Left kidney (tissue), 2 donors: Measurements from ENCODE around the gene RNF20. TPM values are rescaled to one million over a fixed set of nuclear protein-coding genes. Genes with fewer than 3 reads are reported as not detected.
A peak's percentile ranks its signal among the peaks of the same experiment; 100 is the strongest.
"Not testable (repeated sequence)": the region's sequence is repeated elsewhere in the genome, so short reads cannot be mapped to it uniquely, and the experiment has no call there.

Experiments used
- DNase-seq: peaks from one replicate; pipeline ENCODE4 v3.0.0-alpha.2; 2013
- polyA plus RNA-seq: library from polyadenylated mRNA; unstranded; fragments of 120-200 nt; gene quantifications from one replicate; pipeline ENCODE4 v1.2.1, GENCODE V29; 2013; ENCODE audit not compliant: insufficient read length

The RNF20 gene
- polyA plus RNA-seq, 1 donor = 67.0 TPM

DNA sequence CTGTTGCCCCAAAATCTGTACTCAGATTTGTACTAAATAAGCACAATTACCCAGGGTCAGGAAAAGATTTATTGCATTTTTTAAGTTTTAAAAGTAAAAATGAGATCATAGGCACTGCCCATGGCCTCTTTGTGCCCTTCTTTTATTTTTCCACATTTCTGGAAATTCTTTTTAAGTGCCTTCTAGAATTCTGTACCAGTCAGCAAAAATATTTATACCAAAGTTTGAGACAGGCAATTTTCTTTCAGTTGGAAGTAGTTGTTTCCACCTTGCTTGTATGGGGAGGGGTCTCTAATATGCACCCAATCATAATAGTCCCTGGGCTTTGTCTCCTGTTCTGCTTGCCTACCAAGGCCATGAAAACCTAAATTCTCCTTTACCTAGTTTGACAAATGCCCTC, 5.6 kb upstream of the RNF20 start:
- DNase-seq = no peak

DNA sequence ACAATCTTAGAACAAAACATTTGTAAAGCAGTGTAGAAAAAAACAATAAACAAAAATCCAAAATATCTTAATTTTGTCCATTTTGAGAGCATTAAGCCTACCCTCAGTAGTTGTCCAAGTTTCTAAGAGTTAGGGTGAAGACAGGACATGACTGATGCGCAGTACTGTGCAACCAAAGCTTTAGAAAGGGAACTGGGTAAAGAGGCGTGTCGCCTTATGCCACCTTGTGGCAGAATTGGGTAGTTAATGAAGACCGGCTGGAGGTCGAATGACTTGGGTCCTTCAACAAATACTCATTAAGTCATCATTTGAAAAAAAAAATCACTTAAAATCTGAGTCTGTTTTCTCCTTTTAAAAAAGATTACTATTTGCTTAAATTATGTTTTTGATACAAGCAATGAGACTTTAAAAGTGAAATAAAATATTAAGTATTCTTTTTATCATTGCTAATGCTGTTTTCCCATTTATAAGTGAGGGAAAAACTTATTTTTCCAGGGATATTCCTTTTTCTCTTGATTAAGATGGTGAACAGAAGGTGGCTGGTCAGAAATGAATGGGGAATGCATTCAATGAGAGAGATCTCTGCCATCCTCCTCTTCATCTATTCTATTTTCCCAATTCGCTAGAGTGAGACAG, 3.5 kb upstream of the RNF20 start:
- DNase-seq = peak; percentile 73

DNA sequence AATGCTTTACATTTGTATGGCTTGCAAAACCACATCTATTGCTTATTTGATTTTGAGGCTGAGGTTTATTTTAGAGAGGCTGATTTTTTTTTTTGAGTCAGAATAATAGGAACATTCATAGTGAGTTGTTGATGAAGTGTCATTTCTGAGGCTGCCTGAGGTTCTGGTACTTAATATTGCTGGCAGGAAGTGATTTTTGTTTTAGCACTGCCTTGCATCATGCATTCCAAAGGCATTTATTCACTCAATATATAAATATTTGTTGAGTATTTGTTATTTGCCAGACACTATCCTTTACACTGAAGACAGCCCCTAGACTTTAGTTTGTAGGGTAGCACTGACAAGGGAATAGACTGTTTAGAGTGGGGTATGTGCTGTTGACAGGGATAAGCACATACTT, 2.7 kb downstream of the RNF20 start:
- no peak for DNase-seq

DNA sequence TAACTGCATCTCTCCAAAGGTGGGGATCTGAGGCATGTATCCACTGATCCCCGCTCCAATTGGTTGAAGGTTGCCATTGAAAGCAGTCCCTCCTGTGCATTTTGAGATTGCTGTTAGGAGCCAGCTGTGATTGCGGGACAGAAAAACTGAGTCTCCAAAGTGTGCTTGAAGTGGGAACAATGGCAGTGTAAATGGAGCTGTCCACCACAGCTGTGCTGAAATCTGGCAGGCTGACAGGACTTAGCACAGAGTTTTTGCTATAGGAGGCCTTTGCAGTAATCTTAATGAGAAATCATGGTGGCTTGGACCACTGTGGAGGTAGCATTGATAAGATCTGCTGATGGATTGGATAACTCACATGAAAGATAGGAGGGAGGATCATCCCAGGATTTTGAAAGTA, 3.3 kb downstream of the RNF20 start:
- DNase-seq = peak; percentile 48

DNA sequence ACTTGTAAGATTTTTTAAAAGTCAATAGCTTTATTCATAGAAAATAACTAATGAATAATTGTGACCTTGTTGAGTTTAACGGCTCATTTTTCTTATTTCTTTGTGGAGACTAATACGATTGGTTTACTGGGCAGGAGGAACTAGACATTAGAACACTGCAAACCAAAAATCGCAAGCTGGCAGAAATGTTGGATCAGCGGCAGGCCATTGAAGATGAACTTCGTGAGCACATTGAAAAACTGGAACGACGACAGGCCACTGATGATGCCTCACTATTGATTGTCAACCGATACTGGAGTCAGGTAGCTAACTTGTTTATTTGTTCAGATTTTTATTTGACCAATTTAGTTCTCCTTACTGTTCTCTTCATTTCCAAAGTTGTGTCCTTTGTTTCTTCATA, 6.4 kb downstream of the RNF20 start:
- no peak for DNase-seq

DNA sequence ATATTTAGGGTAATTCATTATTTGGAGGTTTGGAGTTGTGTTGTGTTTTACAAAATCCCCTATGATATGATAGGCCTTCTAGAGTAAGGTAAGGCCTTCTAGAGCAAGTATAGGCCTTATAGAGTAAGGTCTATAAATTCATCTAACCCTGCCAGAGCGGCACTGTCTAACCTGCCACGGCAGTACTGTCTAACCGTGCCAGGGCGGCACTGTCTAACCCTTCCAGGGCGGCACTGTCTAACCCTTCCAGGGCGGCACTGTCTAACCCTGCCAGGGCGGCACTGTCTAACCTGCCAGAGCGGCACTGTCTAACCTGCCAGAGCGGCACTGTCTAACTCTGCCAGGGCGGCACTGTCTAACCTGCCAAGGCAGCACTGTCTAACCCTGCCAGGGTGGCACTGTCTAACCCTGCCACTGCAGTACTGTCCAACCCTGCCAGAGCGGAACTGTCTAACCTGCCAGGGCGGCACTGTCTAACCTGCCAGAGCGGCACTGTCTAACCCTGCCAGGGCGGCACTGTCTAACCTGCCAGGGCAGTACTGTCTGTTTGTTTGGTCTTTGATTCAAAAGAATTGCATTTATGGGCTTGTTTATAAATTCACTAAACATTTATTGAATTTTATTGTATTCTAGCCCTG, 9.6 kb downstream of the RNF20 start:
- no peak for DNase-seq

DNA sequence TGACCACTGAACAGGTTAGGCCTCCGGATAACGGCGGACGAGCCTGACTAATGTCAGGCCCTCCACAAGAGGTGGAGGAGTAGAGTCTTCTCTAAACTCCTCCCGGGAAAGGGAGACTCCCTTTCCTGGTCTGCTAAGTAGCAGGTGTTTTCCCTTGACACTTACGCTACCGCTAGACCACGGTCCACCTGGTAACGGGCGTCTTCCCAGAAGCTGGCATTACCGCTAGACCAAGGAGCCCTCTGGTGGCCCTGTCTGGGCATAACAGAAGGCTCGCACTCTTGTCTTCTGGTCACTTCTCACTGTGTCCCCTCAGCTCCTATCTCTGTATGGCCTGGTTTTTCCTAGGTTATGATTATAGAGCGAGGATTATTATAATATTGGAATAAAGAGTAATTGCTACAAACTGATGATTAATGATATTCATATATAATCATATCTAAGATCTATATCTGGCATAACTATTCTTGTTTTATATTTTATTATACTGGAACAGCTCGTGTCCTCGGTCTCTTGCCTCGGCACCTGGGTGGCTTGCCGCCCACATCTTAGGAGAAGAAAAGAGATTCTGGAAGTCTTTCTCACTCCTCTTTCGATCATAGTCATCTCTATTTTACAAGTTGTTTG, 15.9 kb downstream of the RNF20 start:
- DNase-seq = not testable (repeated sequence)

DNA sequence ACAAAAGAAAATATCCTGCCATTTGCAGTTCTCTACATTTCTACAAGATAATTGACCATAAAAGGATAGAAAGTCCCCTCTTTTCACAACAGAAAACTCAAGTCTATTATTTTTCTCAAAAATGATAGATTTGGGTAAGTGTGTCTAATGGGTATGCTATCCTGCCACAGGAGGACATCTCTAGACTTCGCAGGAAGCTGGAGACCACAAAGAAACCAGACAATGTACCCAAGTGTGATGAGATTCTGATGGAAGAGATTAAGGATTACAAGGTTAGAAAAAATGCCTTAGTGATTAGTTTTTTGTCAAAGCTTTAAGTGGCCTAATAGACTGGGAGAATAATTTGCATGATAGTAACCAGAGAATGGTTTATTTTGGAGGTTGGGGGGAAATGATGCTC, 28.1 kb downstream of the RNF20 start:
- no peak for DNase-seq

DNA sequence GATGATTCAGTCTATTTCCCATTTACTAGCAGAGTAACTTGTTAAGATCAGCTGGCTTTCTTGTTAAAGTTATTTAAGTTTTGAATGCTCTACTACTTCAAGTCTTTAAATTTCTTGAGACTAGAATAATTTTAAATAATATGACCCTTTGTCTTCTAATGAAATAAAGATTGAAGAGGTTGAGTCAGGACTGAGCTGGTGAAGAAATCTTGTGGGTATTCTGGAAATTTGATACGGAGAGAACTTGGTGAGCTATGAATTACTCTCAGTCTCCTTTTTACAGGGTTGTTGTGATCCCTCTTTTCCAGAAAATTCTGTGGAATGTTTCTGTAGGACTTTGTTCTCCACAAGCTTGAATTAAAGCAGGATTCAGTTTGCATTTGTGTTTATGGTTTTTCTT, 29.3 kb downstream of the RNF20 start:
- no peak for DNase-seq

DNA sequence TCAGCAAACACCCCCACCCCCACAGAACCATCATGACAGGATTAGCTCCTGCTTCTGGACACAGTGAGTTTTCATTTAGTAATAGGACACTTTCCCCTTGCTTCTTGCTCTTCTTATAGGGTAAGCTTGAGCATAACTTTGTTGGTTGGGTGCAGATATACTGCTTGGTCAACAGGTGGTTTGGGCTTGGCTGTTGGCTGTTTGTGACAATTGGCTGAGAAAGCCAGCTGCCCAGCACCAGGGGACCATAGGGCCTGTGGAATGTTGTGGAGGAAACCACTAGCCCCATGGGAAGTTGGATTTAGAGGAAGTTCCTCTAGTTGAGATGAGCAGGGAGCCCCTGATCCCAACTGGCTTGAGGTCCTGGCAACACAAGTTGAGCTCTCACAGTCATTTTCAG, 30.6 kb downstream of the RNF20 start:
- no peak for DNase-seq

DNA sequence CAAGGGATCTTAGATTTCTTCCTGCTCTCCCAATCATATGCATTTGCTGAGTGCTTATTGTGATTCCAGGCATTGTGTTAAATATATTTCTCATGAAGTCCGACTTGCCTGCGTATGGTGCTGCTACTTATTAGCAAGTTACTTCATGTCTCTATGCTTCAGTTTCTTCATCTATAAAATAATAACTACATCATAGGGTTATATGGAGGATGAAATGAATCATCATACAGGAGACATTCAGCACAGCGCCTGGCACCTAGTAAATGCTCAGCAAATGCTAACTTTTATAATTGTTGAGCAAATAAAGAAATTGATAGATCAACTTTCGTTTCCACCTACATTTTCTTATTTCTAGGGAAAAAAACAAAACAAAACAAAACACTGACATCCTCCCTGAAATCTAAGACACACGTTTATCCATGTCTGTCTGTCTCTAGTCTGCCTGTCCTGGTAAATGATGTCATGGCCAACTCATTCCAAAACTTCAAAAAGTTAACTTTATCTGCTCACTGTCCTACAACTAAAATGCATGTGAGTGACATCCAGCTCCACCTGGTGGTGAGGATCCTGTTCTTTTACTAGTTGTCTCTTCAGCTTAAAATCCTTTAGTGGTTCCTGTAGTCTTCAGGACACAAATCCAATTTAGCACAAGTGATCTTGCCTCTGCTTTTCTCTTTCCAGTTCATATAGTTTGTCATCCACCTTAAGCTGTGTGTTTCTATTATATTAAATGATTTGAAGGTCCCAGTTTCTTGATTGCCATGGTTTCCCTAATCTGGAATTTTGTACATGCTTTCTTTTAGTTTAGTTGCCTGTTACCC, 33.5 kb downstream of the RNF20 start:
- DNase-seq = no peak

DNA sequence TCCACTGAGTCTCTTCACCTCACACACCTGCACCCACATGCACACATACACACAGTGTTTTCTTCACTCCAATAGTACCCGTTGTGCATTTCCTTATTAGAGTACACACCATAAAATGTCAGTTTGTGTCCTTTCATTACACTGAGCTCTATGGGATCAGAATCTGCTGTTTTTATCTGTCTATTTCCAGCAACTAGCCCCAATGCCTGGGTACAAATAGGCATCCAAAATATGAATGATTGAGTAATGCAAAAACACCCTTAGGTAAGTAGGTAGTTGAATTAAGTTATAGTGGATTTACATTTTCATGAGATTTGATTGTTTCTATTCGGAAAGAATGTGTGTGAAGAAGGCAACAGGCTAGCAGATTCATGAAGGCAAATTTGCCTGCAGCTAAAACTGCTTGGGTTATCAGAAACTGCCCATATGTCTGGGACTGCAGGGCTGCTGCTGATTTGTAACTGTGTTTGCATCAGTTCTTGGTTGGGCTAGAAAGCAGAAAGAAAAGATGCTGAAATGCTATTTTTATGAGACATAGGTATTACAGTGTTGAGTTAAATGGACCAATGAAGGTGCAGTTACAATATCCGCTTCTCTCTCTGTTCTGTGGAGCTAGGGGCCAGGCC, 34.2 kb downstream of the RNF20 start:
- no peak for DNase-seq

DNA sequence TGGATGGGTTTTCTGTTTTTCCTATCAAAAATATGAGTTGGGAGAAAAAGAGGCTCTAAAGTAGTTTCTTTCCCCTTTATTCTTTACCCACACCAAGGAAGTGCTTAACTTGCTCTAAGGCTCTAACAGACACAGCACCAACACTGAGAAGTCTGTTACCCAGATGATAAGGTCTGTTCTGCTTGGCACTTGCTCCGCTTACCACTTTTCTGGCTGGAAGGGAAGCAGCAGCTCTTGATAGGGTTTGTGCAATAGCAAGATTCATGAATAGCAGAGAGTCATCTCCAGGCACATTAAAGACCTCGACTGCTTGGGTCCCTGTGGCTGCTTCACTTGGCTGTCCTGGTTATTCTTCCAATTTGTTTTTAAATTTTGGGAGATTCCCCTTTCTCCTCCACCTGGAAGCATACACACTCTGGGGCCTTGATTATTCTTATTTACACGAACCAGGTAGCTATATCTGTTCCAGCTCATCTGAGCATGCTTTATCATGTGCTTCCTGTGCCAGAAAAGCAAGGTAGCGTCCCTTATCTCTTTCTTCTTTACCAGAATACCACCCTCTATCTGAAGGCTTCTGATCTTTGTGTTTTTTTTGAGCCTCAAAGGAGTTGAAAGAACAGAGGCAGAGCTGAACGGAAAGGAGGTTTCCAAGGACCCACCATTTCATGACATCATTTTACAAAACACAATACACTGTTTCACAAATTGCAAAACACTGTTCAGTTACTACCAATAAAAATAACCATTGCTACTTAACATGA, 36.3 kb downstream of the RNF20 start:
- DNase-seq = no peak

DNA sequence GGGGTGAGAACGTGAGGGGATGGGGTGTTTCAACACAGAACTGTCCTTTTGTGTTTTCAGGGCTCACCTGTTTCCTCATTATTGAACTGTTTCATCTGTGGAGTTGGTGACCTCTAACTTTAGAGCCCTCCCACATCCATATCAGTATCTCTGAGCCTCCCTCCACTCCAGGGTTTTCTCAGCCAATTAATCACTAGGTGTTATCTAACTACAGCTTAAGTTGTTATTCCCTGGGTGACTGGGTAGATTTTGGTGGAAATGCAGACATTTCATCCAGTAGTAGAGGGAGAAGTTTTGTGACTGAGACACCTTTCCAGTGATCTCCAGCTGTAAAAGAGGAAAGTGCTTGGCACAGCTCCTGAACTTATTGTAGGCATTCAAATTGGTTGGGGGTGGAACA, 37.5 kb downstream of the RNF20 start:
- no peak for DNase-seq

DNA sequence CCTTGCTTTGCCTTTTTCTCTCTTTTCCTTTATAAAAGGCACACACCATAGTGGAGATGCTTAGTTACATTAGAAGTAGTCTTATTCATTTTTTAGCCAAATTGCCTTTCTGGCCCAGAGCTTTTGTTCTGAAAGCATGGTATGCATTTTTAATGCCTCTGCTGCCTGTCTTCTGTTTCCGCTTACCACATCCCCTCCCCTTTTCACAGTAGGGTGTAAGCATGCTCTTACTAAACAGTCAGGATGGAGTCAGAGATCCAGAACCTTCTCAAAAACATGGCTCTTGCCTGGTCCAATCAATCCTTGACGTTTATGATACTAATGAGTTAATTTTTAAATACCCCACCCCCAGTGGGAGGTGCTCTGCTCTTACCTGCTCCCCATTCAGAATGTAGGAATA, 38.7 kb downstream of the RNF20 start:
- no peak for DNase-seq

DNA sequence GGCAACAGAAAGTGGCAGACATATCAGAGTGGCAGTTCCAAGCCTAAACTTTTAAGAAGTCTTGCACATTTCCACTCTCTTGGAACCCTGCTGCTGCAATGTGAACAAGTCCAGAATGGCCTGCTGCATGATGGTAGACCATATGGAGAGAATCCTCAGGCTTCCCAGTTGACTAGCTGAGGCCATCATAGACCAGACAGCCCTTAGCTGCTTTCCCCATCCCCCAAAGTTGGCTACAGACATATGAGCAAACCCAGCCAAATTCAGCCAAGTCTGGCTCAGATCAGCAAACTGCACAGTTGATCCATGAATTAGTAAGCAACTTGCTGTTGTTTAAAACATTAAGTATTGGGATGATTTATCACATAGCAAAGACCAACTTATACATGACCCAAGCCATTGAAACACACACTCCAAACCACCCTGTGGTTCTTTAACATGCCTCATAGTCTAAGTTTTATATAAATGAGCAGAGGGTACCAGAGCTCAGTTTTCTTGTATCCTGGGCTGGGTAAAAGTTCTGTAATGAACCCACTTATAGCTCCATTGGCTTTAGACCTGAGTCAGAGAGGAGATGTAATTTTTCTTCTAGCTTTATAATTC, 41.2 kb downstream of the RNF20 start:
- DNase-seq = no peak

DNA sequence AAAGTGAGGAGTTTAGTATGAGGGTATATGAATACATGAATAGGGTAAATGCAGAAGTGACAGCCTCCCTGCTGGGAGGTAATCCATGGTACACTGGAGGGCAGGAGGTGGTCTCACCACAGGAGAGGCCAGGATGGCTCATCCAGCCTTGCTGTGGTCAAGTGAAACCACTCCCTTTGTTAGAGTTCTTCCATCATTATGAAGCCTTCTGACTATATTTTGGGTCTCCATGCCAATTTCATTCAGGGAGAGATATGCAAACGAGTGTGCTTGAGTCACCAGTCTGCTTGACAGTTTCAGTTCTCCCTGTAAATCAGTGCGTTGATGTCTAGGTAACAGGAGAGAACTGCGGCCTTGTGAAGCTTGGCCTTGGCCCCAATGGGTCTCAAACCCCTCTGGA, 44.7 kb downstream of the RNF20 start:
- DNase-seq = no peak

DNA sequence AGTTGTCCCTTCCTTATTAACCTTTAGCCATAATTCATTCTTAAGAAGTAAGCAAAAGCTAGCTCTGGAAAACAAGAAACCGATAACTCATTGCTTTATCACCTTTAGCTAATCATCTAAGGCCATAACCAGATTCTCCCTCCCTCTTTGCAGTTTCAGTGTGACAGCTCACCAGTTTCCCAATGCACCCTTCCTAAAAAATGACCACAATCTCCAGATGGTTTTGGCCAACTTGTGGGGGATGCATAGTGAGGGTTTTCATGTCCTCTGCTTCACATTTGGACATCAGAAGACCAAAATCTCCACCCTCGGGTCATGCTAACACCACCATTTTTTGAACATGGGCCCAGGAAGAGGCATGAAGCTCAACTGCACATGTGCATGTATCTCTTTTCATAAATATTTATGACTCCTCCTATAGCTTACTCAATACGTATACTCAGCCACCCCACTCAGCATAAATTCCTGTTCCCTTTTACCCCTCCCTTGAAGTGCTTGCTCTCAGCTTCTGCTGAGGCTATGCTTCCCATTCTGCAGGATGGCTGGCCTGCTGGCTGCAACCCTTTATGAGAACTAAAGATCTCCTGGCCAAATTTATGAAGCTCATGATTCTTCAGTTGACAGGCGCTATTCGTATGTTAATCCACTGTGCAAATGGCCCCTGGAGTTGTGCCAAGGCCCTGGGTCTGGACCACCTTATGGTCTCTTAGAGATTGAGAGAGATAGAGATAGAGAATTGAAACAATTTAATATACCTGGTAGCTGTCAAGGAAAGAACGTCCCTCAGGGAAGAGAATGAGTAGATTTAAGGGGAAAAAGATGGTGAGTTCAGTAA, 46.3 kb downstream of the RNF20 start:
- DNase-seq = no peak

DNA sequence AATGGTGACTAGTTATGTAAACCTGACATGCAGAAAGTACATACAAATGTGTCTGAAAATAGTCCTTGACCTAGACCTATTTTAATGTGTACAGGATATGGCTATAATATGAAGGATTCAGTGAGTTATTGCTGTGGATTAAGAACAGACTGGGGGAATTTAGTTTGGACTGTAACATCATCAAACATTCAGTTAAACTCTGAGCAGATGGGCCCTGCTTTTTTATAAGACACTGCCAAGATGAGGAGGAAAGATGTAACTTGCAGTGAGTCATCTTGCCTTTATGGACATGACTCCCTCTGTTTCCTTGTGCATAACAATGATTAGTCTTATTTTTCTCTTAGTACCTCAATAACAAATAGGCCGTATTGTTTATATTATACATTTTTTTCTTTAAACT, 48.9 kb downstream of the RNF20 start:
- no peak for DNase-seq

DNA sequence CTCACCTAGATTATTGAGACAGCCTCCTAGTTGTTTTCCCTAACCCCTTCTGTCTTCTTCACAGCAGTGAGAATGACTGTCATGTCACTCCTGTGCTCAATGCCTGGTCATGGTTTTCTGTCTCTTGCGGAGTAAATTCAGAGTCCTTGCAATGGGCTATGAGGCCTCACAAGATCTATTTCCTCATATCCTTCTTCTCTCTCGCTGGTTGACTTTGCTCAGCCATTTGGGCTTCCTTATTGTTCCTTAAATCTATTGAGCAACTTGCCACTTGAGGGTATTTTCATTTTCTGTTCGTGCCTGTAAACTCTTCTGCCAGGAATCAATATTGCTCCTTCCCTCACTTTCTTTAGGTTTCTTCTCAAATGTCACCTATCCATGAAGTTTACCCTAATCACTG, 52.1 kb downstream of the RNF20 start:
- DNase-seq = no peak
